Measurements from ENCODE around the gene COP1. TPM values are rescaled to one million over a fixed set of nuclear protein-coding genes. Genes with fewer than 3 reads are reported as not detected.

COP1 gene
- total and polyA plus RNA-seq, 2 of the 4 experiments (the other 2 are of a cell fraction), result 17.8 to 35.0 TPM

GRCh38 chr1:175960169-175960568 lies 246.9 kb downstream of the COP1 start:
- Histone ChIP-seq H3K9me3 (ENCODE audit: control insufficient read depth, insufficient read depth, low read length) (no peaks in the 10 kb centered on the region), H3K36me3 (ENCODE audit: control insufficient read depth, insufficient read depth, low read length) (peaks cover 4% of the 10 kb centered on the region), H4K8ac (ENCODE audit: low read depth in 2 of 2, low read length in 2 of 2) (no peak overlapping the region), H3K4me1 (ENCODE audit: control insufficient read depth, insufficient read depth, low read length) (no peaks in the 10 kb centered on the region), H3K9ac (ENCODE audit: low read depth, low read length) (no peak overlapping the region), H4K5ac (ENCODE audit: low read depth, low read length) (no peak overlapping the region), H3K4me2 (ENCODE audit: low read depth, low read length) (no peak overlapping the region), H3K27ac (ENCODE audit: insufficient read depth, low read length) (no peak overlapping the region), H2AK5ac (ENCODE audit: low read depth, low read length) (no peak overlapping the region), H2AFZ (replicated peaks; ENCODE audit: low read length, poor library complexity) (no peak overlapping the region), H4K20me1 (ENCODE audit: insufficient read depth, low read length) (no peaks in the 10 kb centered on the region), H3K18ac (ENCODE audit: low read depth, low read length) (no peak overlapping the region), H3K4me3 (ENCODE audit: insufficient read depth, low read depth, low read length) (no peak overlapping the region), H2BK120ac (ENCODE audit: low read depth, low read length) (no peak overlapping the region), H3K27me3 (ENCODE audit: control insufficient read depth, insufficient read depth, low read length) (no peaks in the 10 kb centered on the region), H3K4ac (ENCODE audit: low read depth, low read length) (no peak overlapping the region), H3K9me1 (ENCODE audit: insufficient read depth, low read length) (no peaks in the 10 kb centered on the region), H2BK5ac (ENCODE audit: low read depth, low read length, poor library complexity, severe bottlenecking) (no peak overlapping the region), H4K91ac (ENCODE audit: insufficient read depth, low read depth, low read length) (no peak overlapping the region), H2AK9ac (replicated peaks; ENCODE audit: low read depth, low read length, poor library complexity) (no peak overlapping the region), H3K14ac (replicated peaks; ENCODE audit: low read depth, low read length) (no peak overlapping the region), H3K79me1 (ENCODE audit: low read depth in 1 of 2, low read length in 2 of 2) (peaks cover 4 to 12% of the 10 kb centered on the region in 2 experiments; a peak in 2 of 4 replicates), H3K56ac (ENCODE audit: extremely low read depth, insufficient read depth, low read length) (no peak overlapping the region), H3K23ac (ENCODE audit: low read depth, low read length) (no peak overlapping the region), H2BK15ac (ENCODE audit: low read depth, low read length) (no peak overlapping the region), H2BK20ac (ENCODE audit: low read depth, low read length) (no peak overlapping the region)
- in situ Hi-C loops (cut with MboI; ENCODE audit: low sequenced_read_pairs) (no loop called here), dilution Hi-C loops (cut with HindIII; ENCODE audit: low sequenced_read_pairs, unreplicated experiment) (no loop called here), intact Hi-C loops (cut with micrococcal nuclease) (no loop called here)
- ATAC-seq (ENCODE audit: low read depth), result no peak
- no TSS peak for BruUV-seq (replicated peaks)
- ChIA-PET POLR2A (ENCODE audit: unreplicated experiment) (no interaction called here), CTCF (no interaction called here)
- WGBS, 2 experiments (ENCODE audit: extremely low coverage in 2 of 2, insufficient read length in 1 of 2), result no CpG with 5 or more reads among the region's 1 CpG
- DNase-seq, result no peak
- TF ChIP-seq MAZ (IDR thresholded peaks at IDR 0.05; ENCODE audit: borderline replicate concordance, low read depth, low read length) (no peak), SMC3 (IDR thresholded peaks at IDR 0.05; ENCODE audit: low read depth, low read length) (no peak), FOS (IDR thresholded peaks at IDR 0.05; ENCODE audit: low read depth, low read length) (no peak), POLR2A (IDR thresholded peaks at IDR 0.05; ENCODE audit: low read depth, low read length) (no peak), RFX5 (IDR thresholded peaks at IDR 0.05; ENCODE audit: low read depth, low read length) (no peak), CEBPB (IDR thresholded peaks at IDR 0.05; ENCODE audit: low read depth, low read length) (no peak), BHLHE40 (IDR thresholded peaks at IDR 0.05; ENCODE audit: low read depth, low read length) (no peak), MAFK (IDR thresholded peaks at IDR 0.05; ENCODE audit: low read depth, low read length) (no peak), RCOR1 (IDR thresholded peaks at IDR 0.05; ENCODE audit: insufficient replicate concordance, low read length) (no peak), NFE2L2 (IDR thresholded peaks at IDR 0.05; ENCODE audit: low read depth, low read length) (no peak)

Measured in IMR-90 (cell line).